ENCODE data around the gene ADAMTSL1. TPM values are rescaled to one million over a fixed set of nuclear protein-coding genes. Genes with fewer than 3 reads are reported as not detected.

ADAMTSL1 gene
- total RNA-seq, 2 experiments from 2014 or later, result not detected

DNA sequence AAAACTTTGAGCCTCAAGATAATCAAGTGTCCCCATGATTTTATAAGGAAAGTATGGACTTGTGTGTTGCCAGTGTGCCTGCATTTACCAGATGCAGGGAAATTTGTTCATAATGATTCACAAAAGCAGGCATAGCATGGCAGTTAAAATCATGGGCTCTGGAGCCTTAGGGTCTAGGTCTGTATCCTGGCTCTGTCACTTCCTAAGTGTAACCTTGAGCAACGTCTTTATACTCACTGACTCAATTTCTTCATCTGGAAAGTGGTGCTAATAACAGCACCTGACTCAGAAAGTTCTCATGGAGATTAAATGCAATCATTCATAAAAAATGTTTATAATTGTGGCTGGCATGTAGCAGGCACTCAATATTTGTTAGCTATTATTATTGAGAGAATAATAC, 324.2 kb downstream of the ADAMTSL1 start:
- H3K27ac ChIP-seq (ENCODE audit: low read depth, low read length, poor library complexity, severe bottlenecking), result no peak overlapping the region
- H3K9me2 ChIP-seq (ENCODE audit: insufficient read depth, low read length), result no peaks in the 10 kb centered on the region
- H3K4me3 ChIP-seq (ENCODE audit: low read depth, low read length, poor library complexity, severe bottlenecking), result no peak overlapping the region
- no TSS peak for BruUV-seq (replicated peaks)
- intact Hi-C loops (cut with micrococcal nuclease; ENCODE audit: unreplicated experiment), result no loop called here
- no peak for TF ChIP-seq EZH2phosphoT487 (IDR thresholded peaks at IDR 0.05; ENCODE audit: borderline replicate concordance, low read depth, low read length)
- TF ChIP-seq, protein P1, sequence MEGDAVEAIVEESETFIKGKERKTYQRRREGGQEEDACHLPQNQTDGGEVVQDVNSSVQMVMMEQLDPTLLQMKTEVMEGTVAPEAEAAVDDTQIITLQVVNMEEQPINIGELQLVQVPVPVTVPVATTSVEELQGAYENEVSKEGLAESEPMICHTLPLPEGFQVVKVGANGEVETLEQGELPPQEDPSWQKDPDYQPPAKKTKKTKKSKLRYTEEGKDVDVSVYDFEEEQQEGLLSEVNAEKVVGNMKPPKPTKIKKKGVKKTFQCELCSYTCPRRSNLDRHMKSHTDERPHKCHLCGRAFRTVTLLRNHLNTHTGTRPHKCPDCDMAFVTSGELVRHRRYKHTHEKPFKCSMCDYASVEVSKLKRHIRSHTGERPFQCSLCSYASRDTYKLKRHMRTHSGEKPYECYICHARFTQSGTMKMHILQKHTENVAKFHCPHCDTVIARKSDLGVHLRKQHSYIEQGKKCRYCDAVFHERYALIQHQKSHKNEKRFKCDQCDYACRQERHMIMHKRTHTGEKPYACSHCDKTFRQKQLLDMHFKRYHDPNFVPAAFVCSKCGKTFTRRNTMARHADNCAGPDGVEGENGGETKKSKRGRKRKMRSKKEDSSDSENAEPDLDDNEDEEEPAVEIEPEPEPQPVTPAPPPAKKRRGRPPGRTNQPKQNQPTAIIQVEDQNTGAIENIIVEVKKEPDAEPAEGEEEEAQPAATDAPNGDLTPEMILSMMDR (conservative IDR thresholded peaks at IDR 0.05; ENCODE audit: low read length), result no peak
- H2AFZ ChIP-seq (ENCODE audit: low read length), result no peak overlapping the region
- H3K79me2 ChIP-seq (ENCODE audit: insufficient read depth, low read depth, low read length), result no peaks in the 10 kb centered on the region
- no peaks in the 10 kb centered on the region for H3K9me3 ChIP-seq (ENCODE audit: low read length)
- CTCF ChIA-PET (ENCODE audit: unreplicated experiment), result no interaction called here
- POLR2A ChIA-PET, result no interaction called here
- no peaks in the 10 kb centered on the region for H3K4me1 ChIP-seq (ENCODE audit: insufficient read depth, low read length, poor library complexity, severe bottlenecking)
- H4K20me1 ChIP-seq (ENCODE audit: insufficient read depth, low read length), result no peaks in the 10 kb centered on the region
- no peak for DNase-seq (ENCODE audit: low spot score)
- H3K36me3 ChIP-seq (ENCODE audit: insufficient read depth, low read length), result no peaks in the 10 kb centered on the region
- no peak overlapping the region for H3K4me2 ChIP-seq (ENCODE audit: low read length)

GRCh38 chr9:18798508-18799290, 324.7 kb downstream of the ADAMTSL1 start:
- Histone ChIP-seq H3K36me3 (ENCODE audit: insufficient read depth, low read length) (no peaks in the 10 kb centered on the region), H4K20me1 (ENCODE audit: insufficient read depth, low read length) (no peaks in the 10 kb centered on the region), H3K4me1 (ENCODE audit: insufficient read depth, low read length, poor library complexity, severe bottlenecking) (no peaks in the 10 kb centered on the region), H3K9me2 (ENCODE audit: insufficient read depth, low read length) (no peaks in the 10 kb centered on the region), H3K4me3 (ENCODE audit: low read depth, low read length, poor library complexity, severe bottlenecking) (no peak overlapping the region), H3K79me2 (ENCODE audit: insufficient read depth, low read depth, low read length) (no peaks in the 10 kb centered on the region), H2AFZ (ENCODE audit: low read length) (no peak overlapping the region), H3K27ac (ENCODE audit: low read depth, low read length, poor library complexity, severe bottlenecking) (no peak overlapping the region), H3K9me3 (ENCODE audit: low read length) (no peaks in the 10 kb centered on the region), H3K4me2 (ENCODE audit: low read length) (no peak overlapping the region)
- no peak for TF ChIP-seq EZH2phosphoT487 (IDR thresholded peaks at IDR 0.05; ENCODE audit: borderline replicate concordance, low read depth, low read length)
- TF ChIP-seq, protein P1 (conservative IDR thresholded peaks at IDR 0.05; ENCODE audit: low read length), result no peak
- intact Hi-C loops (cut with micrococcal nuclease; ENCODE audit: unreplicated experiment), result no loop called here
- DNase-seq (ENCODE audit: low spot score), result no peak
- POLR2A ChIA-PET, result no interaction called here
- CTCF ChIA-PET (ENCODE audit: unreplicated experiment), result no interaction called here
- no TSS peak for BruUV-seq (replicated peaks)

GRCh38 chr9:18799428-18799827, 325.5 kb downstream of the ADAMTSL1 start:
- intact Hi-C loops (cut with micrococcal nuclease; ENCODE audit: unreplicated experiment), result no loop called here
- no peak for DNase-seq (ENCODE audit: low spot score)
- H4K20me1 ChIP-seq (ENCODE audit: insufficient read depth, low read length), result no peaks in the 10 kb centered on the region
- BruUV-seq (replicated peaks), result no TSS peak
- no peaks in the 10 kb centered on the region for H3K9me3 ChIP-seq (ENCODE audit: low read length)
- TF ChIP-seq, protein P1 (conservative IDR thresholded peaks at IDR 0.05; ENCODE audit: low read length), result no peak
- TF ChIP-seq EZH2phosphoT487 (IDR thresholded peaks at IDR 0.05; ENCODE audit: borderline replicate concordance, low read depth, low read length), result no peak
- no peak overlapping the region for H3K4me2 ChIP-seq (ENCODE audit: low read length)
- H3K9me2 ChIP-seq (ENCODE audit: insufficient read depth, low read length), result no peaks in the 10 kb centered on the region
- H3K4me1 ChIP-seq (ENCODE audit: insufficient read depth, low read length, poor library complexity, severe bottlenecking), result no peaks in the 10 kb centered on the region
- H3K36me3 ChIP-seq (ENCODE audit: insufficient read depth, low read length), result no peaks in the 10 kb centered on the region
- H3K4me3 ChIP-seq (ENCODE audit: low read depth, low read length, poor library complexity, severe bottlenecking), result no peak overlapping the region
- H2AFZ ChIP-seq (ENCODE audit: low read length), result no peak overlapping the region
- ChIA-PET POLR2A (no interaction called here), CTCF (ENCODE audit: unreplicated experiment) (no interaction called here)
- H3K27ac ChIP-seq (ENCODE audit: low read depth, low read length, poor library complexity, severe bottlenecking), result no peak overlapping the region
- no peaks in the 10 kb centered on the region for H3K79me2 ChIP-seq (ENCODE audit: insufficient read depth, low read depth, low read length)
